SK-N-MC (cell line): ENCODE results near the gene KCNRG.

Experiments used
- EZH2 ChIP-seq: fragments of 200-600 bp; sonication (generic); IDR thresholded peaks from one replicate; pipeline ENCODE4 v1.6.1; 2017; ENCODE audit warnings: antibody characterized with exemption
- FOXP2 ChIP-seq: optimal IDR thresholded peaks from 2 replicates; pipeline ENCODE3; 2011; ENCODE audit warnings: mild to moderate bottlenecking, moderate library complexity; ENCODE audit not compliant: insufficient read depth; ENCODE audit errors: extremely low read length, control extremely low read depth
- POLR2AphosphoS5 ChIP-seq: IDR thresholded peaks from 2 replicates; pipeline ENCODE4 v1.6.1; 2012; ENCODE audit warnings: mild to moderate bottlenecking, low read depth, low read length, borderline replicate concordance

DNA sequence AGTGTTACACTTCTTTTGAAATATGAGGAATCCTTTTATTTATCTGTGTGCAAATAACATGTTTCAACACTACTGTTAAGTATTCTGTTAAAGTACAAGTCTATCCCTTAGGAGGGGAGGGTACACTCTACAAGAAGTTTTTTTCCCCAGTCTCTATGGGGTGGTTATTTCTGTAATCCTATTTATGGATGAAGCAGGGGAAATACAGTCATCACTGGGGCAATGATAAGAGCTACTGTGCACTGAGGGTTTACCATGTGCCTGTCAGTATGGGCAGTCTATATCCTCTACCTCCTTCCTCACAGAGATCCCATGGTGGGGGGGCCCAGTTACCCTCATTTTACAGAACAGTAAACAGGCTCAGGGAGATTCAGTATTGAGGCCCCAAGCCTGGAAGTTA is 35.0 kb upstream of the KCNRG start:
- no peak for TF ChIP-seq EZH2
- no peak for TF ChIP-seq POLR2AphosphoS5
- TF ChIP-seq FOXP2 = no peak
